Ishikawa (cell line): ENCODE data around the gene RGS4.

Experiments
- CEBPB ChIP-seq: IDR thresholded peaks from 2 replicates; pipeline ENCODE4 v1.6.1; 2012
- CREB1 ChIP-seq: IDR thresholded peaks from 2 replicates; pipeline ENCODE4 v1.6.1; 2012; ENCODE audit warnings: low read depth
- EGR1 ChIP-seq: IDR thresholded peaks from 2 replicates; pipeline ENCODE4 v1.6.1; 2012
- EP300 ChIP-seq: IDR thresholded peaks from 2 replicates; pipeline ENCODE4 v1.6.1; 2012; ENCODE audit warnings: borderline replicate concordance
- FOXM1 ChIP-seq: IDR thresholded peaks from 2 replicates; pipeline ENCODE4 v1.6.1; 2012; ENCODE audit warnings: low read depth, borderline replicate concordance
- NFIC ChIP-seq: IDR thresholded peaks from 2 replicates; pipeline ENCODE4 v1.6.1; 2012
- RAD21 ChIP-seq: IDR thresholded peaks from 2 replicates; pipeline ENCODE4 v1.6.1; 2012; ENCODE audit warnings: low read depth
- TAF1 ChIP-seq: IDR thresholded peaks from 2 replicates; pipeline ENCODE4 v1.6.1; 2012; ENCODE audit warnings: low read depth, mild to moderate bottlenecking
- TCF12 ChIP-seq: IDR thresholded peaks from 2 replicates; pipeline ENCODE4 v1.6.1; 2012; ENCODE audit warnings: low read depth
- TEAD4 ChIP-seq: IDR thresholded peaks from 2 replicates; pipeline ENCODE4 v1.6.1; 2012
- YY1 ChIP-seq: IDR thresholded peaks from 2 replicates; pipeline ENCODE4 v1.6.1; 2012; ENCODE audit warnings: low read depth
- ZBTB7A ChIP-seq: IDR thresholded peaks from 2 replicates; pipeline ENCODE4 v1.6.1; 2012; ENCODE audit warnings: low read depth
- TF ChIP-seq, protein P1 (sequence below): IDR thresholded peaks from 2 replicates; pipeline ENCODE4 v1.6.1; 2012; ENCODE audit warnings: low read depth, mild to moderate bottlenecking
- TF ChIP-seq, protein P2 (sequence below): IDR thresholded peaks from 2 replicates; pipeline ENCODE4 v1.6.1; 2012
- TF ChIP-seq, protein P3 (sequence below): IDR thresholded peaks from 2 replicates; pipeline ENCODE4 v1.6.1; 2012

RGS4 gene

DNA sequence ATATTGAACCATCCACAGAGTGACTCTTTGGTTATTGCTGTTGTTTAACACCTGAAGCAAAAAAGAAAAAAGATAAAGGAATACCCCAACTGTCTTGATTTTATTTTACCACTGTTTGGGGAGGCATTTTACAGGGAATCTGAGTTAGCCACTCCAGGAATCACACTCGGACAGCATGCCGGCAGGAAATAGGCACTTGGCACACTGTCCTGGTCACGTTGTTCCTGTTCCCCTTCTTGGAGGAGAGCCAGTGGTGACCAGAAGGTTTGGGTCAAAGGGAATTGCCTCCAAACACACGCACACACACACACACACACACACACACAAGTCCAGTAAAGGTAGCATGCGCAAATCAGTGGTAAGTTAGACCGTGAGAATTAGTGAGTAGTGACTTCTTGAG is 13.8 kb downstream of the RGS4 start:
- TF ChIP-seq CEBPB (no peak), EP300 (no peak), RAD21 (no peak)
- TF ChIP-seq, protein P1, sequence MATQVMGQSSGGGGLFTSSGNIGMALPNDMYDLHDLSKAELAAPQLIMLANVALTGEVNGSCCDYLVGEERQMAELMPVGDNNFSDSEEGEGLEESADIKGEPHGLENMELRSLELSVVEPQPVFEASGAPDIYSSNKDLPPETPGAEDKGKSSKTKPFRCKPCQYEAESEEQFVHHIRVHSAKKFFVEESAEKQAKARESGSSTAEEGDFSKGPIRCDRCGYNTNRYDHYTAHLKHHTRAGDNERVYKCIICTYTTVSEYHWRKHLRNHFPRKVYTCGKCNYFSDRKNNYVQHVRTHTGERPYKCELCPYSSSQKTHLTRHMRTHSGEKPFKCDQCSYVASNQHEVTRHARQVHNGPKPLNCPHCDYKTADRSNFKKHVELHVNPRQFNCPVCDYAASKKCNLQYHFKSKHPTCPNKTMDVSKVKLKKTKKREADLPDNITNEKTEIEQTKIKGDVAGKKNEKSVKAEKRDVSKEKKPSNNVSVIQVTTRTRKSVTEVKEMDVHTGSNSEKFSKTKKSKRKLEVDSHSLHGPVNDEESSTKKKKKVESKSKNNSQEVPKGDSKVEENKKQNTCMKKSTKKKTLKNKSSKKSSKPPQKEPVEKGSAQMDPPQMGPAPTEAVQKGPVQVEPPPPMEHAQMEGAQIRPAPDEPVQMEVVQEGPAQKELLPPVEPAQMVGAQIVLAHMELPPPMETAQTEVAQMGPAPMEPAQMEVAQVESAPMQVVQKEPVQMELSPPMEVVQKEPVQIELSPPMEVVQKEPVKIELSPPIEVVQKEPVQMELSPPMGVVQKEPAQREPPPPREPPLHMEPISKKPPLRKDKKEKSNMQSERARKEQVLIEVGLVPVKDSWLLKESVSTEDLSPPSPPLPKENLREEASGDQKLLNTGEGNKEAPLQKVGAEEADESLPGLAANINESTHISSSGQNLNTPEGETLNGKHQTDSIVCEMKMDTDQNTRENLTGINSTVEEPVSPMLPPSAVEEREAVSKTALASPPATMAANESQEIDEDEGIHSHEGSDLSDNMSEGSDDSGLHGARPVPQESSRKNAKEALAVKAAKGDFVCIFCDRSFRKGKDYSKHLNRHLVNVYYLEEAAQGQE = no peak

DNA sequence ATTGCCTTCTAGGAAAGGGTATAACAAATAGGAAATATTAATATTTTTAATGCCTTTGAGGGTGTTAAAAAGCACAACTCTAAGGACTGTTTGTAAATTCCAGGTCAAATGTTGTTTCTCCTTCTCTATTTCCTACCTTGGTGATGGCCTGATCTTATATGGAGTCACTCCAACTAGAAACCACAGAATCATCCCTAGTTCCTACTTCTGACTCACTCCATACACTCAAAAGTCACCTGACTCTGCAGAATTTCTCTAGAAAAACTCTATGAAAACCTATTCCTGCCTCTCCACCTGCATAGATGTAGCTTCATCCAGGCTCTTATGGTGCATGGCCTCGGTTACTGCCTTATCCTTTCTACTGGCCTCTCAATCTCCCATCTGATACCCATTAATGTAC is 14.5 kb downstream of the RGS4 start:
- no peak for TF ChIP-seq NFIC
- TF ChIP-seq TAF1 = no peak
- TF ChIP-seq TEAD4 = no peak
- no peak for TF ChIP-seq ZBTB7A
- TF ChIP-seq, protein P1 = no peak
- TF ChIP-seq TCF12 = no peak
- TF ChIP-seq, protein P2, sequence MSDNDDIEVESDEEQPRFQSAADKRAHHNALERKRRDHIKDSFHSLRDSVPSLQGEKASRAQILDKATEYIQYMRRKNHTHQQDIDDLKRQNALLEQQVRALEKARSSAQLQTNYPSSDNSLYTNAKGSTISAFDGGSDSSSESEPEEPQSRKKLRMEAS = no peak
- TF ChIP-seq EGR1 = no peak
- TF ChIP-seq CREB1 = no peak
- TF ChIP-seq, protein P3, sequence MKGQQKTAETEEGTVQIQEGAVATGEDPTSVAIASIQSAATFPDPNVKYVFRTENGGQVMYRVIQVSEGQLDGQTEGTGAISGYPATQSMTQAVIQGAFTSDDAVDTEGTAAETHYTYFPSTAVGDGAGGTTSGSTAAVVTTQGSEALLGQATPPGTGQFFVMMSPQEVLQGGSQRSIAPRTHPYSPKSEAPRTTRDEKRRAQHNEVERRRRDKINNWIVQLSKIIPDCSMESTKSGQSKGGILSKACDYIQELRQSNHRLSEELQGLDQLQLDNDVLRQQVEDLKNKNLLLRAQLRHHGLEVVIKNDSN = no peak
- TF ChIP-seq YY1 = no peak
- TF ChIP-seq CEBPB = no peak
- no peak for TF ChIP-seq FOXM1
- no peak for TF ChIP-seq RAD21
- no peak for TF ChIP-seq EP300

DNA sequence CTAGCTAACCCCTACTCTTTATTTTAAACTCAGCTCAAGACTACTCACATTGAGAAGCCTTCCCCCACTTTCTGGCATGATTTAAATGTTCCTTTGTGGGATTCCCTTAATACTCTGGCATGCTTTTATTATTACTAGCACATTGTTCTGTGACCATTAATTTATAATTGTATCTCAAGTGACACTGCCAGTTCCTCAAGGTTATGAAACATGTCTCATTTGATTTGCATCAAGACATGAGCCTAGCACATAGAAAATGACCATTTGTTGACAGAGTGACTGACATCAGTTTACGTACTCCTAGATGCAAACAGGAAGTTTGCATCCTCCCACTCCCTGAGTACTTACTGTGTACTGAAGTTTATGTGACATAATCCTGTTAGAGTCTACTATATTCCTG is 15.2 kb downstream of the RGS4 start:
- TF ChIP-seq EP300 (no peak), RAD21 (no peak), CEBPB (no peak)
- TF ChIP-seq, protein P3 = no peak

DNA sequence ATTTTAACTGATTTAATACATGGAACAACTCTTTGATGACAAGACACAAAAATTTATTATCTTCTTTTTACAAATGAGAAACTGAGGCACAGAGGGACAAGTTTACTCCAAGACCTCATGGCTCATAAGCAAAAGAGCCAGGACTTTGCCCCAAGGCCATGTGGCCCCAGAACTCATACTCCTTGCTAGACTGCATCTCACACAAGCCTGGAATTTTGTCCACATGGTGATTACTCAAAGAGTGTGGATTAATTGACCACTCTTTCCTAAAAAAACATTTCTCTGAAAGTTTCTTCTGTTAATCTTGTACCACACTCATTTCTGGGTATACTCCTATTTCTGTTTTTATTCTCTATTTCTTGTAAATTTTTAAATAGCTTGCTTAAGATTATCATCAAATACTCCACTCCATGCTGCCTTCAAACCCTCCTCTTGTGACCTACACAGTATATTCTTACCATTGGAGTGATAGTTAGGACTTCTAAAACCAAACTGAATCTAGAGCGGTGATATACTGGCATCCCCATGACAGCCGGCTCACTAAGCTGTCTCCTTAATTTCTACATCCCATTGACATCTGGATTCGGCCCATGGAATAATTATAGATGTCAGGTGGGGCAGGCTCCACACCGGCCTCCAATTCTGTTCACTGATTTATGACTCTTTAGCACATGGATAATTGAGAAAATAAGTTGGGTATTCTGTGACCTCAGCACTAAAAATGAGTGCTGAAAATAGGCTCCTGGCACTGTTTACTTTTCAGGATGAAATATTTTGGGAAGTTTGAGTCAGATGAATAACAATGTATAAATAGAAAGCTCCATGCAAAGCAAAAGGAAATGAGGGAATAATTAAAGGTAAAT is 16.1 kb downstream of the RGS4 start:
- TF ChIP-seq ZBTB7A = no peak
- no peak for TF ChIP-seq TCF12
- TF ChIP-seq YY1 = no peak
- no peak for TF ChIP-seq CEBPB
- no peak for TF ChIP-seq TAF1
- TF ChIP-seq, protein P1 = no peak
- TF ChIP-seq, protein P3 = no peak
- no peak for TF ChIP-seq RAD21
- TF ChIP-seq, protein P2 = no peak
- TF ChIP-seq EP300 = no peak
- no peak for TF ChIP-seq NFIC
- no peak for TF ChIP-seq EGR1
- TF ChIP-seq FOXM1 = no peak
- TF ChIP-seq TEAD4 = no peak
- TF ChIP-seq CREB1 = no peak
